ENCODE data around the gene VANGL2. TPM values are rescaled to one million over a fixed set of nuclear protein-coding genes. Genes with fewer than 3 reads are reported as not detected.
"Not testable (repeated sequence)": the region's sequence is repeated elsewhere in the genome, so short reads cannot be mapped to it uniquely, and the experiment has no call there.

VANGL2 gene
- total RNA-seq, 1 donor from 2014 or later = 17.0 TPM

DNA sequence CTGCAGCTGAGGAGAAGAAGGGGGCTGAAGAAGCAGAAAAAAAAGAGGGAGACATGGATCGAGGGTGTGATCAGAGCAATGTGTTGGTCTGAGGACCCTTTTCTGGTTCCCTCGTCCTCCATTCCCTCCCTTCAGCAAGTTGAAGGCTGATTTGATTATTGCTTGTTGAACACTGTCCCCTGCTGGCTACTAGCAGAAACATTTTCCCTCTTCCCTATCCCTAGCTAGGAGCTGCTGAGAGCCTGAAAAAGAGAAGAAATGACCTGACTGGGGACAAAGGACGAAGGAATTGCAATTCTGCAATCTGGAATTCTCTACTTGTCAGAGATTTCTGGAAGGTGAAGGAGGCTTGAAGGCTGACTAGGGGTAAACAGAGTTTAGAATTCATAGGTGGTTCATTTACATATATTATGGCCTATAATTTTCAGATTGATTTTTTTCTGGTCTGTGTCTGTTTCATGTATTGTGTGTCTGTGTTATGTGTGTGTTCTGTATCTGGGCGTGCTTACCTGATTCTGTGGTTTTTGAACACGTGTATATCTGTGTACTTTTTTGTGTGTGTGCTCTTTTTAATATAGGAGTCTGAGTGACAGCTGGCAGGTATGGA lies 23.7 kb upstream of the VANGL2 start:
- Histone ChIP-seq H3K4me3 (ENCODE audit: low read depth, low read length) (no peak overlapping the region), H3K36me3 (ENCODE audit: control insufficient read depth, insufficient read depth, low read length) (no peaks in the 10 kb centered on the region), H3K27me3 (ENCODE audit: control insufficient read depth, insufficient read depth, low read length) (no peaks in the 10 kb centered on the region)
- DNase-seq (ENCODE audit: low read depth) = no peak
- TF ChIP-seq, protein P1, sequence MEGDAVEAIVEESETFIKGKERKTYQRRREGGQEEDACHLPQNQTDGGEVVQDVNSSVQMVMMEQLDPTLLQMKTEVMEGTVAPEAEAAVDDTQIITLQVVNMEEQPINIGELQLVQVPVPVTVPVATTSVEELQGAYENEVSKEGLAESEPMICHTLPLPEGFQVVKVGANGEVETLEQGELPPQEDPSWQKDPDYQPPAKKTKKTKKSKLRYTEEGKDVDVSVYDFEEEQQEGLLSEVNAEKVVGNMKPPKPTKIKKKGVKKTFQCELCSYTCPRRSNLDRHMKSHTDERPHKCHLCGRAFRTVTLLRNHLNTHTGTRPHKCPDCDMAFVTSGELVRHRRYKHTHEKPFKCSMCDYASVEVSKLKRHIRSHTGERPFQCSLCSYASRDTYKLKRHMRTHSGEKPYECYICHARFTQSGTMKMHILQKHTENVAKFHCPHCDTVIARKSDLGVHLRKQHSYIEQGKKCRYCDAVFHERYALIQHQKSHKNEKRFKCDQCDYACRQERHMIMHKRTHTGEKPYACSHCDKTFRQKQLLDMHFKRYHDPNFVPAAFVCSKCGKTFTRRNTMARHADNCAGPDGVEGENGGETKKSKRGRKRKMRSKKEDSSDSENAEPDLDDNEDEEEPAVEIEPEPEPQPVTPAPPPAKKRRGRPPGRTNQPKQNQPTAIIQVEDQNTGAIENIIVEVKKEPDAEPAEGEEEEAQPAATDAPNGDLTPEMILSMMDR (IDR thresholded peaks at IDR 0.05; ENCODE audit: insufficient read depth, low read length, poor library complexity, severe bottlenecking) = peak; percentile 96

DNA sequence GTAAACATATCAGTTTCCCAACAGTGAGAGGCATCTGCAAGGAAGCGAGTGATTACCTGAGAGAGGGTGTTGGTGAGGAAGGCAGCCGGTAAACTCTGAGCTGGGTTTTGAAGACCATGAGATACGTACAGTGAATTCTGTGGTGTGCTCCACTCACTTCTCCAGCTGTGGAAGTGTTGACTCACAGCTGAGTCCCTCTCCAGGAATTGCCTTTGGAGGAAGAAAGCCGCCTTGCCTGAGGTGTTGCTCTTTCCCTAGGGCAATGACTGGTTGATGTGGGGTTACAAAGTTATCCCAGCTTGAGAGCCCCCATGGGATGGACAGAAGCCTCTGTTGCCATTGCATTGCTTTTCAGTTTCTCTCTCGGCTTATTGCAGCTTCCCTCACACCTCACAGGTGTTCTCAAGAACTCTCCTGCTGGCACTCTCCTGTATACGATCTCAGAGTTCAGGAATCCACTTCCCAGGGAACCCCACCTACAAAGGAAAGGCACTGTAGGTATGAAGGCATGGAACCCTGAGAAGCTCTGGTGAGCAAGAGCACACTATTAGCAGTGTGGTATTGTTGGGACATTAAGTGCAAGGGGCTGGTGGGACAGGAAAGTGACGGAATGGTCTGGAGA lies 22.7 kb upstream of the VANGL2 start:
- Histone ChIP-seq H3K36me3 (ENCODE audit: control insufficient read depth, insufficient read depth, low read length) (no peaks in the 10 kb centered on the region), H3K27me3 (ENCODE audit: control insufficient read depth, insufficient read depth, low read length) (no peaks in the 10 kb centered on the region), H3K4me3 (ENCODE audit: low read depth, low read length) (no peak overlapping the region)
- TF ChIP-seq, protein P1 (IDR thresholded peaks at IDR 0.05; ENCODE audit: insufficient read depth, low read length, poor library complexity, severe bottlenecking) = no peak
- DNase-seq (ENCODE audit: low read depth) = no peak

DNA sequence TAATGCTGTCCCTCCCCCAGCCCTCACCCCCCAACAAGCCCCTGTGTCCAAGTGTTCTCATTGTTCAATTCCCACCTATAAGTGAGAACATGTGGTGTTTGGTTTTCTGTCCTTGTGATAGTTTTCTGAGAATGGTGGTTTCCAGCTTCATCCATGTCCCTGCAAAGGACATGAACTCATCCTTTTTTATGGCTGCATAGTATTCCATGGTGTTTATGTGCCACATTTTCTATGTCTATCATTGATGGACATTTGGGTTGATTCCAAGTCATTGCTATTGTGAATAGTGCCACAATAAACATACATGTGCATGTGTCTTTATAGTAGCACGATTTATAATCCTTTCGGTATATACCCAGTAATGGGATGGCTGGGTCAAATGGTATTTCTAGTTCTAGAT lies 15.6 kb upstream of the VANGL2 start:
- not testable (repeated sequence) for H3K27me3 ChIP-seq (ENCODE audit: control insufficient read depth, insufficient read depth, low read length); H3K4me3 ChIP-seq (ENCODE audit: low read depth, low read length); DNase-seq (ENCODE audit: low read depth); H3K36me3 ChIP-seq (ENCODE audit: control insufficient read depth, insufficient read depth, low read length)

DNA sequence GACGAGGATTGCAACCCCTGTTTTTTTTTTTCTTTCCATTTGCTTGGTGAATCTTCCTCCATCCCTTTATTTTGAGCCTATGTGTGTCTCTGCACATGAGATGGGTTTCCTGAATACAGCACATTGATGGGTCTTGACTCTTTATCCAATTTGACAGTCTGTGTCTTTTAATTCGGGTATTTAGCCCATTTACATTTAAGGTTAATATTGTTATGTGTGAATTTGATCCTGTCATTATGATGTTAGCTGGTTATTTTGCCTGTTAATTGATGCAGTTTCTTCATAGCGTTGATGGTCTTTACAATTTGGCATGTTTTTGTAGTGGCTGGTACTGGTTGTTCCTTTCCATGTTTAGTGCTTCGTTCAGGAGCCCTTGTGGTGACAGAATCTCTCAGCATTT lies 12.0 kb upstream of the VANGL2 start:
- H3K4me3 ChIP-seq (ENCODE audit: low read depth, low read length) = not testable (repeated sequence)

DNA sequence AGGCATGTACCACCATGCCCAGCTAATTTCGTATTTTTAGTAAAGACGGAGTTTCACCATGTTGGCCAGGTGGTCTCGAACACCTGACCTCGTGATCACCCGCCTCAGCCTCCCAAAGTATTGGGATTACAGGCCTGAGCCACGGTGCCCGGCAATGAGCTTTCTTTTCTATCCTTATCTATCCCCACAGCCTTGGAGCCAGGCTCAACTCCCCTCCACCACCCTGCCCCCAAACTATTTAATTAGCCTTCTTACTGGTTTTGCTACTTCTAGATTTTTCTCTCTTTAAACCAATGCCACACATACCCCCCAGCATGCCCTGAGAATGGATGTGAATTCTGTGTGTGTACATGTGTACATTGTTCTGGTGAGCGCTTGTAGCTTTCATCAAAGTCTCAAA lies 5.7 kb upstream of the VANGL2 start:
- Histone ChIP-seq H3K4me3 (ENCODE audit: low read depth, low read length) (no peak overlapping the region), H3K27me3 (ENCODE audit: control insufficient read depth, insufficient read depth, low read length) (no peaks in the 10 kb centered on the region), H3K36me3 (ENCODE audit: control insufficient read depth, insufficient read depth, low read length) (no peaks in the 10 kb centered on the region)
- DNase-seq (ENCODE audit: low read depth) = no peak
- TF ChIP-seq, protein P1 (IDR thresholded peaks at IDR 0.05; ENCODE audit: insufficient read depth, low read length, poor library complexity, severe bottlenecking) = no peak

More for the DNA sequence above, 12.0 kb upstream of the VANGL2 start:
- H3K36me3 ChIP-seq (ENCODE audit: control insufficient read depth, insufficient read depth, low read length); H3K27me3 ChIP-seq (ENCODE audit: control insufficient read depth, insufficient read depth, low read length); DNase-seq (ENCODE audit: low read depth): not testable (repeated sequence)

DNA sequence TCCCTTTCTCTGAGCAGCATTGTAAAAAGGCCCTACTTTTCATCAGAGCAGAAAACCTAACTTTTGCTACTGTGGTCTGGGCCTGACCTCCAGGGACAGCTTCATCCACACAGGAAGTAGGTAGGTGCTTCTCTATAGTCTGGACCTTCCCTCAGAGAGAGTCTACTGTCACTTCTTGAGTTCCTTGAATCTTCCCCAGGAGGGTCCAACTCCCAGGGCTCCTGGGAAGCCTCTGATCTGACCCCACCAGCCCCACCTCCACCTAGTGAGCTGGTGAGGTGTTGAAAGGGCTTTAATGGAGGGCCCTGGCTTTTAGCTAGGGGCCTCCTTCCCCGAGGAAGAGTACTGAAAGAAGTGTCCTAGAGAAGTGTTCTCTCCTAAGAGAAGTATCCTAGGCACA lies 2.7 kb upstream of the VANGL2 start:
- no peaks in the 10 kb centered on the region for H3K27me3 ChIP-seq (ENCODE audit: control insufficient read depth, insufficient read depth, low read length)
- TF ChIP-seq, protein P1 (IDR thresholded peaks at IDR 0.05; ENCODE audit: insufficient read depth, low read length, poor library complexity, severe bottlenecking) = no peak

DNA sequence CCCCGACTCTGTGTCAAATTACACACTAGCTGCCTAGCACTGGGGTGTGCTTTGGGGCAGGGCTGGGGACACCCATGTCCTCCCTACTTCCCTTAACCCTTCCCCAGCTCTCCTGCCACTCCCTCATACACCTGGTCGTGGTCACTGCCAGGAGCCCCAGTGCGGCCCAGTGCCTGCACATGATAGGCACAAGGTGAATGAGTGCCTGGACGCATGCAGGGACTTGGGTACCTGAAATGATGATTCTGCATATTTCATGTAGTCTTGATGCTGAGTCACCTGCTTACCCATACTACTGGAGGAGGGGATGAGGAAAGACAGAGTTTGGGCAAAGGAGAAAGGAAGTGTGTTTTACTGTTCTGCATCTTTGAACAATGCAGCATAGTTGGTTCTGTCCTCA lies 1.5 kb upstream of the VANGL2 start:
- H3K36me3 ChIP-seq (ENCODE audit: control insufficient read depth, insufficient read depth, low read length) = no peaks in the 10 kb centered on the region
- TF ChIP-seq, protein P1 (IDR thresholded peaks at IDR 0.05; ENCODE audit: insufficient read depth, low read length, poor library complexity, severe bottlenecking) = no peak
- no peak overlapping the region for H3K4me3 ChIP-seq (ENCODE audit: low read depth, low read length)
- no peaks in the 10 kb centered on the region for H3K27me3 ChIP-seq (ENCODE audit: control insufficient read depth, insufficient read depth, low read length)
- DNase-seq (ENCODE audit: low read depth) = no peak

More for the DNA sequence above, 2.7 kb upstream of the VANGL2 start:
- H3K4me3 ChIP-seq (ENCODE audit: low read depth, low read length) = no peak overlapping the region
- no peaks in the 10 kb centered on the region for H3K36me3 ChIP-seq (ENCODE audit: control insufficient read depth, insufficient read depth, low read length)
- DNase-seq (ENCODE audit: low read depth) = no peak

Measured in kidney epithelial cell (primary cell).